SK-N-SH (cell line): ENCODE results near the gene ESYT1. TPM values are rescaled to one million over a fixed set of nuclear protein-coding genes. Genes with fewer than 3 reads are reported as not detected.

ENCODE experiments used
- CHD2 ChIP-seq: fragments of 150-350 bp; IDR thresholded peaks from 2 replicates; pipeline ENCODE4 v1.6.1; 2018; ENCODE audit warnings: low read length; ENCODE audit not compliant: partially characterized antibody
- ELF1 ChIP-seq: IDR thresholded peaks from 2 replicates; pipeline ENCODE4 v1.4.0; 2012
- EP300 ChIP-seq, 2 experiments: IDR thresholded peaks; 2 replicates each; pipeline versions ENCODE4 v1.4.0 to v1.6.1; 2012; ENCODE audit warnings: borderline replicate concordance in 1 of 2, low read depth in 1 of 2, low read length in 1 of 2
- EZH2phosphoT487 ChIP-seq: fragments of 200-600 bp; sonication (generic); IDR thresholded peaks from 2 replicates; pipeline ENCODE4 v1.6.1; 2017; ENCODE audit warnings: low read depth, mixed run types, mild to moderate bottlenecking, antibody characterized with exemption, moderate library complexity, borderline replicate concordance
- FOXM1 ChIP-seq: IDR thresholded peaks from 2 replicates; pipeline ENCODE4 v1.4.0; 2012; ENCODE audit warnings: low read depth, mild to moderate bottlenecking
- GABPA ChIP-seq: IDR thresholded peaks from 2 replicates; pipeline ENCODE4 v1.4.0; 2012; ENCODE audit warnings: low read depth, mild to moderate bottlenecking
- GATA2 ChIP-seq: sonication (generic); formaldehyde crosslinking; IDR thresholded peaks from 2 replicates; pipeline ENCODE4 v1.5.0; 2020; ENCODE audit warnings: mild to moderate bottlenecking, missing genetic modification reagents
- MXI1 ChIP-seq: IDR thresholded peaks from 2 replicates; pipeline ENCODE4 v1.6.1; 2012; ENCODE audit warnings: mild to moderate bottlenecking, low read depth, low read length, improper control_type of control experiment
- NFIC ChIP-seq: IDR thresholded peaks from 2 replicates; pipeline ENCODE4 v1.4.0; 2012; ENCODE audit warnings: borderline replicate concordance
- RCOR1 ChIP-seq: fragments of 150-350 bp; IDR thresholded peaks from 2 replicates; pipeline ENCODE4 v1.6.1; 2017; ENCODE audit warnings: antibody characterized with exemption, low read length
- REST ChIP-seq: IDR thresholded peaks from 2 replicates; pipeline ENCODE4 v1.6.1; 2012; ENCODE audit warnings: mild to moderate bottlenecking, low read depth, low read length, moderate library complexity
- RFX5 ChIP-seq: IDR thresholded peaks from 2 replicates; pipeline ENCODE4 v1.6.1; 2012; ENCODE audit warnings: mild to moderate bottlenecking, improper control_type of control experiment, low read length
- SIN3A ChIP-seq: IDR thresholded peaks from 2 replicates; pipeline ENCODE4 v1.6.1; 2012; ENCODE audit warnings: low read depth, mild to moderate bottlenecking, low read length, moderate library complexity, borderline replicate concordance
- SMC3 ChIP-seq: IDR thresholded peaks from 2 replicates; pipeline ENCODE4 v1.6.1; 2012; ENCODE audit warnings: low read depth, low read length, improper control_type of control experiment
- TAF1 ChIP-seq: IDR thresholded peaks from 2 replicates; pipeline ENCODE4 v1.6.1; 2012; ENCODE audit warnings: low read depth, mild to moderate bottlenecking, low read length, moderate library complexity, borderline replicate concordance
- TCF12 ChIP-seq: IDR thresholded peaks from 2 replicates; pipeline ENCODE4 v1.4.0; 2012
- USF2 ChIP-seq: fragments of 150-350 bp; IDR thresholded peaks from 2 replicates; pipeline ENCODE4 v1.6.1; 2017; ENCODE audit warnings: antibody characterized with exemption, low read length, low read depth, borderline replicate concordance
- ZBTB33 ChIP-seq: IDR thresholded peaks from 2 replicates; pipeline ENCODE4 v1.4.0; 2012; ENCODE audit warnings: low read depth, borderline replicate concordance
- polyA plus RNA-seq, 3 experiments: library from polyadenylated mRNA; depleted of rRNA; stranded (reverse); fragments of >200 nt; gene quantifications; 2 replicates each; pipeline ENCODE4 v1.2.3, GENCODE V29; 2012
- TF ChIP-seq, protein P1 (sequence below): fragments of 150-350 bp; IDR thresholded peaks from 2 replicates; pipeline ENCODE4 v1.6.1; 2016; ENCODE audit warnings: mild to moderate bottlenecking, low read depth, low read length
- TF ChIP-seq, protein P2 (sequence below): IDR thresholded peaks from 2 replicates; pipeline ENCODE4 v1.4.0; 2012; ENCODE audit warnings: low read depth, borderline replicate concordance

Gene ESYT1
- polyA plus RNA-seq, 1 of the 3 experiments (the other 2 are of a cell fraction) = 132 TPM

GRCh38 chr12:56119361-56119796, 8.7 kb upstream of the ESYT1 start (continued):
- TF ChIP-seq ZBTB33 (no peak), RFX5 (no peak), TCF12 (0 out of 2 replicates have a peak, but pooled peaks have one; percentile 5), CHD2 (no peak), TAF1 (no peak), RCOR1 (peak; percentile 49; the same call in 1 of the 2 replicates), NFIC (no peak), GATA2 (CRISPR knock-in tag) (no peak), SIN3A (peak; percentile 75; the same call in 1 of the 2 replicates), ELF1 (no peak), SMC3 (peak; percentile 51), USF2 (no peak), EZH2phosphoT487 (no peak), EP300 (IDR thresholded peaks at IDR 0.05; ENCODE audit: borderline replicate concordance in 1 of 2, low read depth in 1 of 2, low read length in 1 of 2) (no peak), FOXM1 (no peak), GABPA (0 out of 2 replicates have a peak, but pooled peaks have one; percentile 35), MXI1 (peak; percentile 99), REST (no peak)
- TF ChIP-seq, protein P1, sequence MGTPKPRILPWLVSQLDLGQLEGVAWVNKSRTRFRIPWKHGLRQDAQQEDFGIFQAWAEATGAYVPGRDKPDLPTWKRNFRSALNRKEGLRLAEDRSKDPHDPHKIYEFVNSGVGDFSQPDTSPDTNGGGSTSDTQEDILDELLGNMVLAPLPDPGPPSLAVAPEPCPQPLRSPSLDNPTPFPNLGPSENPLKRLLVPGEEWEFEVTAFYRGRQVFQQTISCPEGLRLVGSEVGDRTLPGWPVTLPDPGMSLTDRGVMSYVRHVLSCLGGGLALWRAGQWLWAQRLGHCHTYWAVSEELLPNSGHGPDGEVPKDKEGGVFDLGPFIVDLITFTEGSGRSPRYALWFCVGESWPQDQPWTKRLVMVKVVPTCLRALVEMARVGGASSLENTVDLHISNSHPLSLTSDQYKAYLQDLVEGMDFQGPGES = no peak
- TF ChIP-seq, protein P2, sequence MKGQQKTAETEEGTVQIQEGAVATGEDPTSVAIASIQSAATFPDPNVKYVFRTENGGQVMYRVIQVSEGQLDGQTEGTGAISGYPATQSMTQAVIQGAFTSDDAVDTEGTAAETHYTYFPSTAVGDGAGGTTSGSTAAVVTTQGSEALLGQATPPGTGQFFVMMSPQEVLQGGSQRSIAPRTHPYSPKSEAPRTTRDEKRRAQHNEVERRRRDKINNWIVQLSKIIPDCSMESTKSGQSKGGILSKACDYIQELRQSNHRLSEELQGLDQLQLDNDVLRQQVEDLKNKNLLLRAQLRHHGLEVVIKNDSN = peak; percentile 77; the same call in 1 of the 2 replicates
